Measurements from ENCODE around the gene CAPNS1.

The CAPNS1 gene

GRCh38 chr19:36103040-36103626, 36.7 kb upstream of the CAPNS1 start:
- Histone ChIP-seq H3K4me1 (ENCODE audit: control insufficient read depth in 1 of 2, insufficient read depth in 2 of 2, low read length in 2 of 2) (no peaks in the 10 kb centered on the region), H3K4me3 (ENCODE audit: low read depth in 1 of 2, low read length in 2 of 2) (no peak overlapping the region), H3K36me3 (ENCODE audit: control insufficient read depth in 1 of 2, insufficient read depth in 2 of 2, low read length in 2 of 2) (peaks cover 0 to 34% of the 10 kb centered on the region in 2 donors), H3K9ac (ENCODE audit: low read depth in 1 of 2, low read length in 2 of 2) (no peak overlapping the region), H3K27ac (ENCODE audit: low read depth, low read length) (no peak overlapping the region), H3K9me3 (ENCODE audit: control insufficient read depth in 1 of 2, low read length in 2 of 2) (no peaks in the 10 kb centered on the region), H3K27me3 (ENCODE audit: control insufficient read depth in 1 of 2, insufficient read depth in 2 of 2, low read length in 2 of 2) (no peaks in the 10 kb centered on the region)

GRCh38 chr19:36103842-36104552, 35.9 kb upstream of the CAPNS1 start:
- Histone ChIP-seq H3K27ac (ENCODE audit: low read depth, low read length) (no peak overlapping the region), H3K9ac (ENCODE audit: low read depth in 1 of 2, low read length in 2 of 2) (no peak overlapping the region)

GRCh38 chr19:36106441-36106840, 33.4 kb upstream of the CAPNS1 start:
- no peak overlapping the region for H3K9ac ChIP-seq (ENCODE audit: low read depth in 1 of 2, low read length in 2 of 2)
- no peaks in the 10 kb centered on the region for H3K27me3 ChIP-seq (ENCODE audit: control insufficient read depth in 1 of 2, insufficient read depth in 2 of 2, low read length in 2 of 2)
- no peak overlapping the region for H3K27ac ChIP-seq (ENCODE audit: low read depth, low read length)
- H3K4me3 ChIP-seq (ENCODE audit: low read depth in 1 of 2, low read length in 2 of 2), result no peak overlapping the region
- H3K9me3 ChIP-seq (ENCODE audit: control insufficient read depth in 1 of 2, low read length in 2 of 2), result no peaks in the 10 kb centered on the region
- H3K4me1 ChIP-seq (ENCODE audit: control insufficient read depth in 1 of 2, insufficient read depth in 2 of 2, low read length in 2 of 2), result no peaks in the 10 kb centered on the region
- peaks cover 0 to 34% of the 10 kb centered on the region in 2 donors for H3K36me3 ChIP-seq (ENCODE audit: control insufficient read depth in 1 of 2, insufficient read depth in 2 of 2, low read length in 2 of 2)

More at GRCh38 chr19:36103842-36104552, 35.9 kb upstream of the CAPNS1 start:
- Histone ChIP-seq H3K27me3 (ENCODE audit: control insufficient read depth in 1 of 2, insufficient read depth in 2 of 2, low read length in 2 of 2) (no peaks in the 10 kb centered on the region), H3K9me3 (ENCODE audit: control insufficient read depth in 1 of 2, low read length in 2 of 2) (no peaks in the 10 kb centered on the region), H3K4me3 (ENCODE audit: low read depth in 1 of 2, low read length in 2 of 2) (no peak overlapping the region), H3K4me1 (ENCODE audit: control insufficient read depth in 1 of 2, insufficient read depth in 2 of 2, low read length in 2 of 2) (no peaks in the 10 kb centered on the region), H3K36me3 (ENCODE audit: control insufficient read depth in 1 of 2, insufficient read depth in 2 of 2, low read length in 2 of 2) (peaks cover 0 to 34% of the 10 kb centered on the region in 2 donors)

- Histone ChIP-seq H3K9ac (ENCODE audit: low read depth in 1 of 2, low read length in 2 of 2) (no peak overlapping the region), H3K27ac (ENCODE audit: low read depth, low read length) (no peak overlapping the region), H3K9me3 (ENCODE audit: control insufficient read depth in 1 of 2, low read length in 2 of 2) (no peaks in the 10 kb centered on the region), H3K4me1 (ENCODE audit: control insufficient read depth in 1 of 2, insufficient read depth in 2 of 2, low read length in 2 of 2) (no peaks in the 10 kb centered on the region), H3K4me3 (ENCODE audit: low read depth in 1 of 2, low read length in 2 of 2) (no peak overlapping the region), H3K27me3 (ENCODE audit: control insufficient read depth in 1 of 2, insufficient read depth in 2 of 2, low read length in 2 of 2) (no peaks in the 10 kb centered on the region), H3K36me3 (ENCODE audit: control insufficient read depth in 1 of 2, insufficient read depth in 2 of 2, low read length in 2 of 2) (peaks cover 0 to 34% of the 10 kb centered on the region in 2 donors)
Measured at GRCh38 chr19:36106991-36107390, 32.9 kb upstream of the CAPNS1 start.

- no peaks in the 10 kb centered on the region for H3K27me3 ChIP-seq (ENCODE audit: control insufficient read depth in 1 of 2, insufficient read depth in 2 of 2, low read length in 2 of 2)
- peaks cover 4 to 7% of the 10 kb centered on the region in 2 donors for H3K4me1 ChIP-seq (ENCODE audit: control insufficient read depth in 1 of 2, insufficient read depth in 2 of 2, low read length in 2 of 2)
- no peak overlapping the region for H3K9ac ChIP-seq (ENCODE audit: low read depth in 1 of 2, low read length in 2 of 2)
- H3K9me3 ChIP-seq (ENCODE audit: control insufficient read depth in 1 of 2, low read length in 2 of 2), result no peaks in the 10 kb centered on the region
- H3K27ac ChIP-seq (ENCODE audit: low read depth, low read length), result no peak overlapping the region
- no peak overlapping the region for H3K4me3 ChIP-seq (ENCODE audit: low read depth in 1 of 2, low read length in 2 of 2)
- peaks cover 4 to 37% of the 10 kb centered on the region in 2 donors for H3K36me3 ChIP-seq (ENCODE audit: control insufficient read depth in 1 of 2, insufficient read depth in 2 of 2, low read length in 2 of 2)
Measured at GRCh38 chr19:36108684-36109083, 31.2 kb upstream of the CAPNS1 start.

GRCh38 chr19:36110487-36111199, 29.2 kb upstream of the CAPNS1 start, which contains the start of gene OVOL3:
Gene OVOL3 (plus strand): TSS chr19:36111143. CDS start chr19:36111203, 60 bp downstream.
- H3K9ac ChIP-seq (ENCODE audit: low read depth in 1 of 2, low read length in 2 of 2), result no peak within 1 kb of the TSS
- peaks cover 10 to 16% of the 10 kb centered on the region in 2 donors for H3K4me1 ChIP-seq (ENCODE audit: control insufficient read depth in 1 of 2, insufficient read depth in 2 of 2, low read length in 2 of 2)
- no peaks in the 10 kb centered on the region for H3K27me3 ChIP-seq (ENCODE audit: control insufficient read depth in 1 of 2, insufficient read depth in 2 of 2, low read length in 2 of 2)
- no peak within 1 kb of the TSS for H3K4me3 ChIP-seq (ENCODE audit: low read depth in 1 of 2, low read length in 2 of 2)
- peaks cover 4 to 21% of the 10 kb centered on the region in 2 donors for H3K36me3 ChIP-seq (ENCODE audit: control insufficient read depth in 1 of 2, insufficient read depth in 2 of 2, low read length in 2 of 2)
- H3K9me3 ChIP-seq (ENCODE audit: control insufficient read depth in 1 of 2, low read length in 2 of 2), result no peaks in the 10 kb centered on the region
- no peak within 1 kb of the TSS for H3K27ac ChIP-seq (ENCODE audit: low read depth, low read length)

- H3K4me3 ChIP-seq (ENCODE audit: low read depth in 1 of 2, low read length in 2 of 2), result no peak overlapping the region
- H3K27ac ChIP-seq (ENCODE audit: low read depth, low read length), result no peak overlapping the region
- no peaks in the 10 kb centered on the region for H3K9me3 ChIP-seq (ENCODE audit: control insufficient read depth in 1 of 2, low read length in 2 of 2)
- peaks cover 4 to 18% of the 10 kb centered on the region in 2 donors for H3K36me3 ChIP-seq (ENCODE audit: control insufficient read depth in 1 of 2, insufficient read depth in 2 of 2, low read length in 2 of 2)
- no peak overlapping the region for H3K9ac ChIP-seq (ENCODE audit: low read depth in 1 of 2, low read length in 2 of 2)
- H3K27me3 ChIP-seq (ENCODE audit: control insufficient read depth in 1 of 2, insufficient read depth in 2 of 2, low read length in 2 of 2), result no peaks in the 10 kb centered on the region
- H3K4me1 ChIP-seq (ENCODE audit: control insufficient read depth in 1 of 2, insufficient read depth in 2 of 2, low read length in 2 of 2), result peaks cover 13 to 20% of the 10 kb centered on the region in 2 donors
Measured at GRCh38 chr19:36111200-36111539, 28.7 kb upstream of the CAPNS1 start.

GRCh38 chr19:36112678-36113077, 27.2 kb upstream of the CAPNS1 start:
- Histone ChIP-seq H3K27me3 (ENCODE audit: control insufficient read depth in 1 of 2, insufficient read depth in 2 of 2, low read length in 2 of 2) (no peaks in the 10 kb centered on the region), H3K36me3 (ENCODE audit: control insufficient read depth in 1 of 2, insufficient read depth in 2 of 2, low read length in 2 of 2) (peaks cover 4 to 18% of the 10 kb centered on the region in 2 donors), H3K4me3 (ENCODE audit: low read depth in 1 of 2, low read length in 2 of 2) (no peak overlapping the region), H3K9ac (ENCODE audit: low read depth in 1 of 2, low read length in 2 of 2) (no peak overlapping the region), H3K9me3 (ENCODE audit: control insufficient read depth in 1 of 2, low read length in 2 of 2) (no peaks in the 10 kb centered on the region), H3K4me1 (ENCODE audit: control insufficient read depth in 1 of 2, insufficient read depth in 2 of 2, low read length in 2 of 2) (peaks cover 16 to 28% of the 10 kb centered on the region in 2 donors), H3K27ac (ENCODE audit: low read depth, low read length) (no peak overlapping the region)

GRCh38 chr19:36113425-36113824, 26.4 kb upstream of the CAPNS1 start:
- Histone ChIP-seq H3K27me3 (ENCODE audit: control insufficient read depth in 1 of 2, insufficient read depth in 2 of 2, low read length in 2 of 2) (no peaks in the 10 kb centered on the region), H3K27ac (ENCODE audit: low read depth, low read length) (no peak overlapping the region), H3K36me3 (ENCODE audit: control insufficient read depth in 1 of 2, insufficient read depth in 2 of 2, low read length in 2 of 2) (peaks cover 4 to 18% of the 10 kb centered on the region in 2 donors), H3K9me3 (ENCODE audit: control insufficient read depth in 1 of 2, low read length in 2 of 2) (no peaks in the 10 kb centered on the region), H3K4me1 (ENCODE audit: control insufficient read depth in 1 of 2, insufficient read depth in 2 of 2, low read length in 2 of 2) (peaks cover 16 to 28% of the 10 kb centered on the region in 2 donors), H3K9ac (ENCODE audit: low read depth in 1 of 2, low read length in 2 of 2) (no peak overlapping the region), H3K4me3 (ENCODE audit: low read depth in 1 of 2, low read length in 2 of 2) (peak overlapping the region; percentile 94 to 96)

All from duodenal mucosa (tissue), 2 donors.